Measurements from ENCODE around the gene OR51V1.

DNA sequence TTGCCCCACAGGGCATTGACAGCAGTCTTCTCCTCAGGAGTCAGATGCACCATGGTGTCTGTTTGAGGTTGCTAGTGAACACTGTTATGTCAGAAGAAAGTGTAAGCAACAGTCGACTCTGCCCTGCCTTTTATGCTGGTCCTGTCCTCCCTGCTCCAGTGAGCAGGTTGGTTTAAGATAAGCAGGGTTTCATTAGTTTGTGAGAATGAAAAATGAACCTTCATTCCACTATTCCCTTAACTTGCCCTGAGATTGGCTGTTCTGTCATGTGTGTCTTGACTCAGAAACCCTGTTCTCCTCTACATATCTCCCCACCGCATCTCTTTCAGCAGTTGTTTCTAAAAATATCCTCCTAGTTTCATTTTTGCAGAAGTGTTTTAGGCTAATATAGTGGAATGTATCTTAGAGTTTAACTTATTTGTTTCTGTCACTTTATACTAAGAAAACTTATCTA is 33.9 kb upstream of the OR51V1 start, which contains the start of gene HBD:
- TF ChIP-seq, protein P1, sequence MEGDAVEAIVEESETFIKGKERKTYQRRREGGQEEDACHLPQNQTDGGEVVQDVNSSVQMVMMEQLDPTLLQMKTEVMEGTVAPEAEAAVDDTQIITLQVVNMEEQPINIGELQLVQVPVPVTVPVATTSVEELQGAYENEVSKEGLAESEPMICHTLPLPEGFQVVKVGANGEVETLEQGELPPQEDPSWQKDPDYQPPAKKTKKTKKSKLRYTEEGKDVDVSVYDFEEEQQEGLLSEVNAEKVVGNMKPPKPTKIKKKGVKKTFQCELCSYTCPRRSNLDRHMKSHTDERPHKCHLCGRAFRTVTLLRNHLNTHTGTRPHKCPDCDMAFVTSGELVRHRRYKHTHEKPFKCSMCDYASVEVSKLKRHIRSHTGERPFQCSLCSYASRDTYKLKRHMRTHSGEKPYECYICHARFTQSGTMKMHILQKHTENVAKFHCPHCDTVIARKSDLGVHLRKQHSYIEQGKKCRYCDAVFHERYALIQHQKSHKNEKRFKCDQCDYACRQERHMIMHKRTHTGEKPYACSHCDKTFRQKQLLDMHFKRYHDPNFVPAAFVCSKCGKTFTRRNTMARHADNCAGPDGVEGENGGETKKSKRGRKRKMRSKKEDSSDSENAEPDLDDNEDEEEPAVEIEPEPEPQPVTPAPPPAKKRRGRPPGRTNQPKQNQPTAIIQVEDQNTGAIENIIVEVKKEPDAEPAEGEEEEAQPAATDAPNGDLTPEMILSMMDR (IDR thresholded peaks at IDR 0.05; ENCODE audit: low read depth, low read length): no peak
- TF ChIP-seq POLR2A (IDR thresholded peaks at IDR 0.05; ENCODE audit: extremely low read depth, insufficient read length) (no peak), MYC (IDR thresholded peaks at IDR 0.05; ENCODE audit: low read depth, low read length) (no peak)

All from NB4 (cell line).